ENCODE data around the gene RAB6B.

The RAB6B gene

GRCh38 chr3:133855772-133856171 is 39.9 kb downstream of the RAB6B start:
- no peak for DNase-seq

GRCh38 chr3:133855002-133855370 is 40.7 kb downstream of the RAB6B start:
- no peak for DNase-seq

- no peak for DNase-seq
Measured at GRCh38 chr3:133854264-133855001, 41.2 kb downstream of the RAB6B start.

GRCh38 chr3:133853925-133854227 is 41.8 kb downstream of the RAB6B start:
- no peak for DNase-seq

- no peak for DNase-seq
Measured at GRCh38 chr3:133853063-133853924, 42.4 kb downstream of the RAB6B start.

- DNase-seq: no peak
Measured at GRCh38 chr3:133851931-133852330, 43.8 kb downstream of the RAB6B start.

GRCh38 chr3:133851266-133851906 is 44.3 kb downstream of the RAB6B start:
- no peak for DNase-seq

GRCh38 chr3:133850034-133850433 is 45.6 kb downstream of the RAB6B start:
- no peak for DNase-seq

GRCh38 chr3:133849346-133849745 is 46.3 kb downstream of the RAB6B start:
- no peak for DNase-seq

GRCh38 chr3:133845127-133845526 is 50.6 kb downstream of the RAB6B start:
- DNase-seq: no peak

GRCh38 chr3:133843634-133844033 is 52.0 kb downstream of the RAB6B start:
- DNase-seq: no peak

- no peak for DNase-seq
Measured at GRCh38 chr3:133842158-133842557, 53.5 kb downstream of the RAB6B start.

- no peak for DNase-seq
Measured at GRCh38 chr3:133841196-133841595, 54.5 kb downstream of the RAB6B start.

- no peak for DNase-seq
Measured at GRCh38 chr3:133840767-133841166, 54.9 kb downstream of the RAB6B start.

- DNase-seq: no peak
Measured at GRCh38 chr3:133840055-133840737, 55.5 kb downstream of the RAB6B start.

- no peak for DNase-seq
Measured at GRCh38 chr3:133838916-133839800, 56.5 kb downstream of the RAB6B start.

- no peak for DNase-seq
Measured at GRCh38 chr3:133838296-133838789, 57.3 kb downstream of the RAB6B start.

GRCh38 chr3:133837487-133838295 is 58.0 kb downstream of the RAB6B start:
- no peak for DNase-seq

- no peak for DNase-seq
Measured at GRCh38 chr3:133836497-133837158, 59.1 kb downstream of the RAB6B start.

- DNase-seq: no peak
Measured at GRCh38 chr3:133835961-133836360, 59.7 kb downstream of the RAB6B start.

- DNase-seq: no peak
Measured at GRCh38 chr3:133835418-133835743, 60.3 kb downstream of the RAB6B start.

All from NCI-H774 (cell line).